HL-60 (cell line): ENCODE measurements around the gene GFRA1.

Experiments
- DNase-seq, 2 experiments: peaks; one replicate each; pipeline ENCODE4 v3.0.0-alpha.2; 2010 to 2020; ENCODE audit warnings: low read depth in 1 of 2, low spot score in 1 of 2
- H3K27ac ChIP-seq: fragments of 250-450 bp; sonication (Bioruptor Pico); replicated peaks from 2 replicates; pipeline ENCODE4 v1.5.1; 2020; ENCODE audit warnings: mild to moderate bottlenecking, moderate library complexity
- H3K27me3 ChIP-seq: fragments of 250-450 bp; sonication (Bioruptor Pico); 2 replicates; pipeline ENCODE4 v1.5.1; 2021; ENCODE audit warnings: mild to moderate bottlenecking, moderate library complexity; ENCODE audit not compliant: insufficient read depth, poor library complexity, severe bottlenecking
- H3K4me3 ChIP-seq: replicated peaks from 2 replicates; pipeline ENCODE4 v1.5.1; 2011; ENCODE audit warnings: mild to moderate bottlenecking, control low read depth, low read length; ENCODE audit not compliant: insufficient read depth
- GABPA ChIP-seq: IDR thresholded peaks from 2 replicates; pipeline ENCODE4 v1.6.1; 2012; ENCODE audit warnings: low read depth
- POLR2AphosphoS5 ChIP-seq: IDR thresholded peaks from 2 replicates; pipeline ENCODE4 v1.6.1; 2012; ENCODE audit warnings: low read depth
- SPI1 ChIP-seq: IDR thresholded peaks from 2 replicates; pipeline ENCODE4 v1.6.1; 2012; ENCODE audit warnings: low read depth, mild to moderate bottlenecking, borderline replicate concordance
- TF ChIP-seq, protein P1 (sequence below): IDR thresholded peaks from one replicate; pipeline ENCODE4 v1.5.1; 2011; ENCODE audit warnings: low read length, control low read depth, inconsistent platforms; ENCODE audit not compliant: insufficient read depth
- TF ChIP-seq, protein P2 (sequence below): IDR thresholded peaks from 2 replicates; pipeline ENCODE4 v1.6.1; 2012; ENCODE audit warnings: low read depth; ENCODE audit not compliant: insufficient replicate concordance

GFRA1 gene

DNA sequence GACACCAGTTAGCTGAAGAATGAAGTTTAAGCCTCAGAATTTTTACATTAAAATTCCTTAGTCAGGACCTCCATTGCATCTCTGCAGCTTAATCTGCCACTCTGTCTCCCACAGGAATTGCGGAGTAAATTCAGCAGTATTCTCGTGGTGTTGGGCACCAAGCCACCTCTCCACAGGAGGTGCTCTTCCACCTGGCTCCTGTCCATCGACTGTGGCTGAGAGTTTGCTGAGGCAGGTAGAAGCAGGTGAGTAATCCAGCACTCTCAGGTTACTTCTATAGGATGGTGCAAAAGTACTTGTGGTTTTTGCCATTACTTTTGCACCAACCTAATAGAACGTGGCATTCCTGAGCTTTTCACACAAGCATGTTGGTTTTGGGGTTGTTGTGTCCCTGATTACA, 134.1 kb downstream of the GFRA1 start:
- Histone ChIP-seq H3K27ac (no peak overlapping the region), H3K4me3 (no peak overlapping the region), H3K27me3 (no peaks in the 10 kb centered on the region)
- TF ChIP-seq, protein P1, sequence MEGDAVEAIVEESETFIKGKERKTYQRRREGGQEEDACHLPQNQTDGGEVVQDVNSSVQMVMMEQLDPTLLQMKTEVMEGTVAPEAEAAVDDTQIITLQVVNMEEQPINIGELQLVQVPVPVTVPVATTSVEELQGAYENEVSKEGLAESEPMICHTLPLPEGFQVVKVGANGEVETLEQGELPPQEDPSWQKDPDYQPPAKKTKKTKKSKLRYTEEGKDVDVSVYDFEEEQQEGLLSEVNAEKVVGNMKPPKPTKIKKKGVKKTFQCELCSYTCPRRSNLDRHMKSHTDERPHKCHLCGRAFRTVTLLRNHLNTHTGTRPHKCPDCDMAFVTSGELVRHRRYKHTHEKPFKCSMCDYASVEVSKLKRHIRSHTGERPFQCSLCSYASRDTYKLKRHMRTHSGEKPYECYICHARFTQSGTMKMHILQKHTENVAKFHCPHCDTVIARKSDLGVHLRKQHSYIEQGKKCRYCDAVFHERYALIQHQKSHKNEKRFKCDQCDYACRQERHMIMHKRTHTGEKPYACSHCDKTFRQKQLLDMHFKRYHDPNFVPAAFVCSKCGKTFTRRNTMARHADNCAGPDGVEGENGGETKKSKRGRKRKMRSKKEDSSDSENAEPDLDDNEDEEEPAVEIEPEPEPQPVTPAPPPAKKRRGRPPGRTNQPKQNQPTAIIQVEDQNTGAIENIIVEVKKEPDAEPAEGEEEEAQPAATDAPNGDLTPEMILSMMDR = no peak
- TF ChIP-seq SPI1 (no peak), POLR2AphosphoS5 (no peak), GABPA (no peak)
- TF ChIP-seq, protein P2, sequence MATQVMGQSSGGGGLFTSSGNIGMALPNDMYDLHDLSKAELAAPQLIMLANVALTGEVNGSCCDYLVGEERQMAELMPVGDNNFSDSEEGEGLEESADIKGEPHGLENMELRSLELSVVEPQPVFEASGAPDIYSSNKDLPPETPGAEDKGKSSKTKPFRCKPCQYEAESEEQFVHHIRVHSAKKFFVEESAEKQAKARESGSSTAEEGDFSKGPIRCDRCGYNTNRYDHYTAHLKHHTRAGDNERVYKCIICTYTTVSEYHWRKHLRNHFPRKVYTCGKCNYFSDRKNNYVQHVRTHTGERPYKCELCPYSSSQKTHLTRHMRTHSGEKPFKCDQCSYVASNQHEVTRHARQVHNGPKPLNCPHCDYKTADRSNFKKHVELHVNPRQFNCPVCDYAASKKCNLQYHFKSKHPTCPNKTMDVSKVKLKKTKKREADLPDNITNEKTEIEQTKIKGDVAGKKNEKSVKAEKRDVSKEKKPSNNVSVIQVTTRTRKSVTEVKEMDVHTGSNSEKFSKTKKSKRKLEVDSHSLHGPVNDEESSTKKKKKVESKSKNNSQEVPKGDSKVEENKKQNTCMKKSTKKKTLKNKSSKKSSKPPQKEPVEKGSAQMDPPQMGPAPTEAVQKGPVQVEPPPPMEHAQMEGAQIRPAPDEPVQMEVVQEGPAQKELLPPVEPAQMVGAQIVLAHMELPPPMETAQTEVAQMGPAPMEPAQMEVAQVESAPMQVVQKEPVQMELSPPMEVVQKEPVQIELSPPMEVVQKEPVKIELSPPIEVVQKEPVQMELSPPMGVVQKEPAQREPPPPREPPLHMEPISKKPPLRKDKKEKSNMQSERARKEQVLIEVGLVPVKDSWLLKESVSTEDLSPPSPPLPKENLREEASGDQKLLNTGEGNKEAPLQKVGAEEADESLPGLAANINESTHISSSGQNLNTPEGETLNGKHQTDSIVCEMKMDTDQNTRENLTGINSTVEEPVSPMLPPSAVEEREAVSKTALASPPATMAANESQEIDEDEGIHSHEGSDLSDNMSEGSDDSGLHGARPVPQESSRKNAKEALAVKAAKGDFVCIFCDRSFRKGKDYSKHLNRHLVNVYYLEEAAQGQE = no peak
- no peak for DNase-seq

- TF ChIP-seq, protein P2 = no peak
- TF ChIP-seq GABPA (no peak), SPI1 (no peak), POLR2AphosphoS5 (no peak)
- TF ChIP-seq, protein P1 = no peak
- H3K27ac ChIP-seq = no peak overlapping the region
- H3K4me3 ChIP-seq = no peak overlapping the region
- H3K27me3 ChIP-seq = no peaks in the 10 kb centered on the region
- DNase-seq = no peak
Measured at GRCh38 chr10:116136261-116136660, 136.7 kb downstream of the GFRA1 start.

DNA sequence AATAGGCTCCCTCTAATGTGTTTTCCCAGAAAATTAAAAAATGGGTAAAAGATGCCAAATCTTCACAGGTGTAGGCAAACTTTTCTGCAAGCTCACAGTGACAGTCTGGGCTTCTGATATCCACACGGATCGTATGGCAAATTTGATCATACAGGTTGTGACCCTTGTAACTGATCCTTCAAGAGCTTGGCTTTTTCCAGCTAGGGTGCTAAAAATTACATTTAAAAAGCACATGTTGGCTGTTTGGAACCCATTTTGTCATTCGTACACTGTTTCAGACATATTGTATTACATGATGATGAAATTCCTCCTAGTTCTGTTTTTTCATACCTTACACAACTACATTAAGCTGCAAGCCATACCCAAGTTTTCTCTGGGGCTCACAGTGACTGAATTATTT, 138.7 kb downstream of the GFRA1 start:
- Histone ChIP-seq H3K27me3 (no peaks in the 10 kb centered on the region), H3K4me3 (no peak overlapping the region), H3K27ac (no peak overlapping the region)
- TF ChIP-seq, protein P2 = no peak
- TF ChIP-seq POLR2AphosphoS5 (no peak), GABPA (no peak)
- DNase-seq = no peak

- TF ChIP-seq POLR2AphosphoS5 (no peak), SPI1 (no peak), GABPA (no peak)
- TF ChIP-seq, protein P2 = no peak
- Histone ChIP-seq H3K27me3 (no peaks in the 10 kb centered on the region), H3K4me3 (no peak overlapping the region), H3K27ac (no peak overlapping the region)
- no peak for DNase-seq
Measured at GRCh38 chr10:116133634-116134033, 139.4 kb downstream of the GFRA1 start.
